Measurements from ENCODE around the gene AP3B1.

The AP3B1 gene, protein sequence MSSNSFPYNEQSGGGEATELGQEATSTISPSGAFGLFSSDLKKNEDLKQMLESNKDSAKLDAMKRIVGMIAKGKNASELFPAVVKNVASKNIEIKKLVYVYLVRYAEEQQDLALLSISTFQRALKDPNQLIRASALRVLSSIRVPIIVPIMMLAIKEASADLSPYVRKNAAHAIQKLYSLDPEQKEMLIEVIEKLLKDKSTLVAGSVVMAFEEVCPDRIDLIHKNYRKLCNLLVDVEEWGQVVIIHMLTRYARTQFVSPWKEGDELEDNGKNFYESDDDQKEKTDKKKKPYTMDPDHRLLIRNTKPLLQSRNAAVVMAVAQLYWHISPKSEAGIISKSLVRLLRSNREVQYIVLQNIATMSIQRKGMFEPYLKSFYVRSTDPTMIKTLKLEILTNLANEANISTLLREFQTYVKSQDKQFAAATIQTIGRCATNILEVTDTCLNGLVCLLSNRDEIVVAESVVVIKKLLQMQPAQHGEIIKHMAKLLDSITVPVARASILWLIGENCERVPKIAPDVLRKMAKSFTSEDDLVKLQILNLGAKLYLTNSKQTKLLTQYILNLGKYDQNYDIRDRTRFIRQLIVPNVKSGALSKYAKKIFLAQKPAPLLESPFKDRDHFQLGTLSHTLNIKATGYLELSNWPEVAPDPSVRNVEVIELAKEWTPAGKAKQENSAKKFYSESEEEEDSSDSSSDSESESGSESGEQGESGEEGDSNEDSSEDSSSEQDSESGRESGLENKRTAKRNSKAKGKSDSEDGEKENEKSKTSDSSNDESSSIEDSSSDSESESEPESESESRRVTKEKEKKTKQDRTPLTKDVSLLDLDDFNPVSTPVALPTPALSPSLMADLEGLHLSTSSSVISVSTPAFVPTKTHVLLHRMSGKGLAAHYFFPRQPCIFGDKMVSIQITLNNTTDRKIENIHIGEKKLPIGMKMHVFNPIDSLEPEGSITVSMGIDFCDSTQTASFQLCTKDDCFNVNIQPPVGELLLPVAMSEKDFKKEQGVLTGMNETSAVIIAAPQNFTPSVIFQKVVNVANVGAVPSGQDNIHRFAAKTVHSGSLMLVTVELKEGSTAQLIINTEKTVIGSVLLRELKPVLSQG

DNA sequence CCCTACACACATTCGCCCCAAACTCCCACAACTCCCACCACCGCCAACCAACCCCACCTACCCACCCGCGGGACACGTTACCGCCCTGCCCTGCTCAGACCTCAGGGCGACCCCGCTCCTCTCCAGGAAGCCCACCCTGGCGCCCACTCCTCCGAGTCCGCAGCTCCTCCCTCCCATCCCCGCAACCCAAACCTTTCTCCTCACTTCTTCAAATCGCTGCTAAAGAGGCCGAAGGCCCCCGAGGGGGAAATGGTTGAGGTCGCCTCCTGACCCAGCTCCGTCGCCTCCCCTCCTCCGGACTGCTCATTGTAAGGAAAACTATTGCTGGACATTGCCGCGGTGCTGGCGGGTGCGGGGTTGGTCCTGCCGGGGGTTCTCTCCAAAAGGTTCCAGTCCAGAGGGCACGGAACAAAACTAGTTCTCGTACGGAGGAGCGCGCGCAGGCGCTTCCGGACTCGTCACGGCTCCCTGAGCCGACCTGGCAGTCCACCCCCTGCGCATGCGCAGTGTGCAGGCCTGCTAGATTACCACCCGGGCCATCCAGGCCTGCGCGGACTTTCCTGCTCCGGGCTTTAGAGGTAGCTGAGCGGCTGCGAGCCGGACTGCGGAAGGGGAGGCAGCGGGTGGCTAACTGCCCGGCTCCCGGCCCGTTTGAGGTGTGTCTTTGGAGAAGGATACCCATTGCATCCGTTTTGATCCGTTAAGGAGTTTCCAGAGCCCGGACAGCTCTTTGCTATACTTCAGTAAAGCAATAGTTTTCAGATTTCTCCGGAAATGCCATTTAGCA is at the start of gene AP3B1:
Gene AP3B1 (minus strand): TSS at position 451 of the 787 bp plus-strand sequence. CDS start 119 bp downstream, at position 332.
- DNase-seq: peak; percentile 98

DNA sequence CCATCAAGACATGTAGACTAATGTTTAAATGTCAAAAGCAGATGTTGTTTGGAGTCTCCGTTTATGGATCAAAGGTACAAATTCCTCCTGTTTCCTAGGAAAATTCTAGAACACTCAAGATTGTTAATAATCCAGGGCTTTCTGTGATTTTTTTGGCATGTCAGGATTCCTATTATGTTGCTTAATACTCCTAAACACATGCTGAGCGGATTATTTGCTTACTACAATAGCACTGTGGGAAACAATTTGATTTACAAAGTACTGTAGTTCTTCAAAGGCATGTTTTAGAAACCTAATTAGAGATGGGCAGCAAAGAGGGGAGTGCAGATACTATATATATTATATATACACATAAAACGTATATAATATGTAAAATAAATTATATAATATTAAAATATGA is 46.9 kb upstream of the AP3B1 start:
- DNase-seq: no peak

DNA sequence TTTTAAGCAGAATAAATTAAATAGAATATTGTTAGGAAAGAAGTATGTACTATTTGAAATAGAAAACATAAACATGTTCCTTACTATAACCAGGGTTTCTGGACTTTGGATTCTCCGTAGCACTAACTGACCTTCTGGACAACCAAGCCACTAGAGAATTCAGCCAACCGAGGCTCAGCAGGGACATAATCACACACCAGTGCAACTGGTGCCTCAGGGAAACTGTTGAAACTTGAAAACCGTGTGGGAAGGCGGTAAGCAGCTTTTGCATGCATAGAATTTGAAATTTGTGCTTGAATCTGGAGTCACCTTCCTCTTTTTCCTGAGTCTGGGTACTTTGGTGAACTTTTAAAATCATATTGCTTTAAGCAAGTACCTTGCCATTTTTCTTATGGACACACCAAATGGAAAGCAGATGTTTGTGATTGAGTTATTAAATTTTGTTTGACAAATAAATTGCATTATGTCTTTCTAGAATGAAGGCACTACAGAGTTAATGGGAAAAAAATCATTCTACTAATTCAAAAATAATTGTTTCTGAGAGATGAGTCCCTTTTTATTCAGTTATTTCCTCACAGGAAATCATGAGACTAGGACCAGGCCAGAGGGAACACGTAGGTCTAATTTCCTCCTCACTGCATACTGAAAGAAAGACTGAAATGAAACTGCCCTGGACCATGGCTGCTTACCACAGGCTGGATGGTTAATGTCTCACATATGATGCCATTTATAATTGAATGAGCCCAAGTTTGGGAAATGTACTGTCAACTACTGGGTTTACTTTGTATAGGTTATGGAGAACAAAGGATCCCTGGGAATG is 45.3 kb upstream of the AP3B1 start:
- DNase-seq: no peak

GRCh38 chr5:78336698-78337097 is 42.2 kb upstream of the AP3B1 start:
- DNase-seq: no peak

- no peak for DNase-seq
Measured at GRCh38 chr5:78335976-78336375, 41.5 kb upstream of the AP3B1 start.

GRCh38 chr5:78334811-78335210 is 40.3 kb upstream of the AP3B1 start:
- no peak for DNase-seq

GRCh38 chr5:78331523-78332080 is 37.1 kb upstream of the AP3B1 start:
- DNase-seq: no peak

DNA sequence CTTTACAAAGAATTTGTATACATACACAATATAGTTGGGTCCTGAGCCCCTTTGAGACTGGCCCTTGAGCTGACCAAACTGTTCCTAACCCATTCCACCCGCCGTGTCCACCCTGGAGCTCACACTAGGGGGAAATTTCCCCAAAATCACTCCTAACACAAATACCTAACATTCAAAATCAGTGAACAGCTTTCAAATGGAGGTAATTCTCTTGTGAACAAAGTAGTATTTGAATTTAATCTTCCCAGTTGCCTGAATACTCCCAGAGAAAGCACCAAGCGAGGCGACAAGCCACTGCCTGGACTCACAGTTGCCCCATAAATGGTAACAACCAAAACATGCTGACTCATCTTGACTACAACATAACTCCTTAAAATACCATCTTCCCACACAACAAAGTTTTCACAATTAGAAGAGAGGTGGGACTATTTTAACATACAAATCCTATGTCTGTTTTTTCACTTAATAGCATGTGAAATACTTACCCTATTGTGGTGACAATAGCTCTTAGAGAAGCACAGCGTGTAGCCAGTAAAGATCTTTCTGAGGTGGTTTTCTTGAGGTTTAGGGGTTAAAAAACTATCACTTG is 34.2 kb upstream of the AP3B1 start:
- DNase-seq: no peak

- DNase-seq: no peak
Measured at GRCh38 chr5:78327761-78328510, 33.4 kb upstream of the AP3B1 start.

GRCh38 chr5:78326930-78327329 is 32.4 kb upstream of the AP3B1 start:
- no peak for DNase-seq

DNA sequence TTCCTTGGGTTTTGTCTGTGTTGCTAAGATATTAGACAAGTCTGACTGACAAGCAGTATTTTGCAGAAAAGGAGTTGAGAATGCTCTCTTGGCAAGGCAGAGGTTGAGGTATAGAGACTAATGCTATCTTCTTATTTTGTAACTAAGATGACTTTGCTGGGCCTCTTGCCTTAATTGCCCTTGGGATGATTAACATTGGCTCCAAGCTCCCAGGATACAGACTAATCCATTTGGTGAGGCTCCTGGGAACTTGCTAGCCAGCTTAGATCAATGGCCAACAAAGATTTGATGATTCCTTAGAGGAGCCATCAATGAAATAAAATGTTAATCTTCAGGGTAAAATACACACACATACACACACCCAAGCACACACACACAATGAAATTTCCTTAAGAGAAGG is 28.7 kb upstream of the AP3B1 start:
- DNase-seq: no peak

GRCh38 chr5:78320401-78320800 is 25.9 kb upstream of the AP3B1 start:
- DNase-seq: no peak

DNA sequence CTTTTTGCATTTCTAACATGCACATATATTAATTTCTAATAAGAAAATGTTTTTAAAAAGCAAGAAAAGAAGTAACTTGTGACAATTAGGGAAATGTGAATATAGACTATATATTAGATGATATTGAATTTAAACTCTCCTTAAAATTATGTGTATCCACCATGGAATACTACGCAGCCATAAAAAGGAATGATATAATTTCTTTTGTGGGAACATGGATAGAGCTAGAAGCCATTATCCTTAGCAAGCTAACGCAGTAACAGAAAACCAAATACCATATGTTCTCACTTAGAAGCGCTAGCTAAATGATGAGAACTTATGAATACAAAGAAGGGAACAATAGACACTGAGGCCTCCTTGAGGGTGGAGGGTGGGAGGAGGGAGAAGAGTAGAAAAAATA is 23.8 kb upstream of the AP3B1 start:
- no peak for DNase-seq

- DNase-seq: no peak
Measured at GRCh38 chr5:78317515-78317914, 23.0 kb upstream of the AP3B1 start.

GRCh38 chr5:78308703-78309102 is 14.2 kb upstream of the AP3B1 start:
- no peak for DNase-seq

- no peak for DNase-seq
Measured at GRCh38 chr5:78300464-78301045, 6.1 kb upstream of the AP3B1 start.

- DNase-seq: peak; percentile 41
Measured at GRCh38 chr5:78295035-78295961, 800 bp upstream of the AP3B1 start.

- no peak for DNase-seq
Measured at GRCh38 chr5:78293851-78294247, 649 bp downstream of the AP3B1 start.

DNA sequence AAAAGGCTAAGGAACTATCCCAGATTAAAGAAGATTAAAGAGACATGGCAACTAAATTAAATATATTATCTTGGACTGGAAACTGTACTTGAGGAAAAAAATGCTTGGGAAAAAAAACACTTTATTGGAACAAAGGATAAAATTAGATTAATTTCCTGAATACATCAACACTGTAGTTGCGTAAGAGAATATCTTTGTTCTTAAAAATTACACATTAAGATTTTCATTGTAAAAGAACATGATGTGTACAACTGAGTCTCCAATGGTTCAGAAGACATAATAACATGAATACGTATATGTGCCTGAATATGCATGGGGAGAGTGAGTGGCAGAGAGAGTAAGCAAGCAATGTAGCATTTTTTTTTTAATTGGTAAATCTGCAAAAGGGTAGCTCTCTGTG is 2.8 kb downstream of the AP3B1 start:
- no peak for DNase-seq
